ENCODE data around the gene GSG1L.
"Not testable (repeated sequence)": the region's sequence is repeated elsewhere in the genome, so short reads cannot be mapped to it uniquely, and the experiment has no call there.

The GSG1L gene

DNA sequence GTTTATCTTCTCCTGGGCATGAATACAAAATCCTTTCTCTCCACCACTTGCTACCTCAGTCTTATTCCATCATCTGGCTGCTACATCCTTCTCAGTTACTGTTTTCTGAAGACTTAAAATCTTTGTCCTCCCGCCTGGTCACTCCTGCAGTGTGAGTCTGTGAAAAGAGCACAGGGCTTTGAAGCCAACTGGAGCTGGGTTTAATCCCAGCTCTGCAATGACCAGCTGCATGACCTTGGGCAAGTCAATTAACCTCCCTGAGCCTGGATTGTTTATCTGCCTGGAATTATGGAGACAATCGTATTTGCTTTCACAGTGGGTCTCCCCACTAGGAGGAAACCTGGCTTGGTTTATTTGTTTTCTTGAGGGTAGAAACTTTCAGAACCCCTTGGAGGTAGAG is 183.2 kb downstream of the GSG1L start:
- DNase-seq: no peak

DNA sequence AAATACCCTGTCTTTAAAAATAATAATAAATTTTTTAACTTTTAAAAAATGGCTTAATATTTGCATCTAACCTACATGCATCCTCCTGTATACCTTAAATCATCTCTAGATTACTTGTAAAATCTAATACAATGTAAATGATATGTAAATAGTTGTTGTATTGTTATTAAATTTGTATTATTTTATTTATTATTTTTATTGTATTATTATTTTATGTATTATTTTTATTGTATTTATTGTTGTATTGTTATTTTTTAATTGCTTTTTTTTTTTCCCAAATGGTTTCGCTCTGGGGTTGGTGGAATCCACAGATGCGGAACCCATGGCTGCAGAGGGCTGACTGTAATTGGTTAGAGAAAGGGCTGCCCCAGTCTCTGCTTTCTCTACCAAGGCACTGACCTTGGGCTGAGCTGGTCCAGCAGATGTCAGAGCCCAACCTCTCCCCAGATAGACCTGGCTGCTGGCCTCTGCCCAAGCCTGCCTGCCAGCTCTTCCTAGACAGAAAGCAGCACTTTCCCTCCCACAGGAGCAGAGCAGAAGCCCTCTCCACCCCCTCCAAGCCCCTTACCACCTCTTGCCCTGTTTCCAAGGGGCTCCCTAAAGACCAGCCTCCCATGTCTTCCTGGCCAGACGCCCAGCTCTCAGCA is 183.8 kb downstream of the GSG1L start:
- DNase-seq: no peak

DNA sequence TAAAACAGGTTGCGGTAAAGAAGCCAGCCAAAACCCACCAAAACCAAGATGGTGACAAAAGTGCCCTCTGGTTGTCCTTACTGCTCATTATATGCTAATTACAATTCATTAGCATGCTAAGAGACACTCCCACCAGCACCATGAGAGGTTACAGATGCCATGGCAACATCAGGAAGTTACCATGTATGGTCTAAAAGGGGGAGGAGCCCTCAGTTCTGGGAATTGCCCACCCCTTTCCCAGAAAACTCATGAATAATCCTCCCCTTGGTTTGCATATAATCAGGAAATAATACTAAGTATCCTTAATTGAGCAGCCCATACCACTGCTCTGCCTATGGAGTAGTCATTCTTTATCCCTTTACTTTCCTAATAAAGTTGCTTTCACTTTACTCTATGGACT is 190.9 kb downstream of the GSG1L start:
- DNase-seq: not testable (repeated sequence)

DNA sequence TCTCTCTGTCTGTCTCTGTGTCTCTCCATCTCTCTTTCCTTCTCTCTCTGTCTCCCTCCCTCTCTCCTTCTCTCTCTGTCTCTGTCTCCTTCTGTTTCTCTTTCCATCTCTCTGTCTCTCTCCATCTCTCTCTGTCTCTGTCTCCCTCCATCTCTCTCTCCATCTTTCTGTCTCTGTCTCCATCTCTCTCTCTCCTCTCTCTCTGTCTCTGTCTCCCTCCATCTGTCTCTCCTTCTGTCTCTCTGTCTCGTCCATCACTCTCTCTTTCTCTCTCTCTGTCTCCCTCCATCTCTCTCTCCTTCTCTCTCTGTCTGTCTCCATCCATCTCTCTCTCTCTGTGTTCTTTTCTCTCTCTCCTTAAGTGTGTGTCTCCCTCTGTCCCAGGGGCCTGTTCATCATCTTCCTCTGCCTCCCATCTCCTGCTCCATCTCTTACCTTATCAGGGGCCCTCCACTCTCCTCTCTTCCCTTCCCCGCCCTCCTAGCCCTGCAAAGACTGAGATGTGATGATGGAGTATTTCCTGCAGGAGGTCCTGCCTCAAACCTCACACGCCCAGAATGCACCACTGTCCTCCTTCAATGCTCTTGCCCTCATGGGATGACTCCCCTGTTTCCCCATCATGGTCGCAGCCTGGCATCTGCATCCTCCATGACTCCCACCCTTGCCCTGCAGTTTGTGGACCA is 193.3 kb downstream of the GSG1L start:
- DNase-seq: no peak

DNA sequence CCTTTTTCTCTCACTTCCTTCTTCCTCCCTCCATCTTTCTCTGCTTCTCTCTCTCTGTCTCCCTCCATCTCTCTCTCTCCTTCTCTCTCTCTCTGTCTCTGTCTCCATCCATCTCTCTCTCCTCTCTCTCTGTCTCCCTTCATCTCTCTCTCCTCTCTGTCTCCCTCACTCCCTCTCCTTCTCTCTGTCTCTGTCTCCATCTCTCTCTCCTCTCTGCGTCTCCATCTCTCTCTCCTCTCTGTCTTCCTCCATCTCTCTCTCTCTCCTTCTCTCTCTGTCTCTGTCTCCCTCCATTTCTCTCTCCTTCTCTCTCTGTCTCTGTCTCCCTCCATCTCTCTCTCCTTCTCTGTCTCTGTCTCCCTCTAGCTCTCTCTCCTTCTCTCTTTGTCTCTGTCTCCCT is 194.1 kb downstream of the GSG1L start:
- DNase-seq: no peak

DNA sequence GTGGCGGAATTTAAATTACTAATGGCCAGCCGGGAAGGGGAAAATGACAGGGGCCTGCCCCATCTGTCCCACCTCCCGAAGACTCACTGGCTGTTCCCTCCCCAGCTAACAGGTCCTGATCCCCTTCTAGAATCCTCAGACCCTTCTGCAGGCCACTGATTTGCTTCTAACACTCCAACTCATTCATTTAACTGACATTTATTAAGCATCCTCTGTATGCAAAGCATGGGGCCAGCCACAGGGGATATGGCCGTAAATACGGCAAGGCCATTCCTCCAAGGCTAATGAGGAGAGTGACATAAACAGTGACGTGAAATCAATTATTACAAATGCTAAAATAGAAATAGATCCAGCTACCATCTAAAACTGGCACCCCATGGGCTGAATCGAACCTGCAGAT is 195.3 kb downstream of the GSG1L start:
- no peak for DNase-seq

DNA sequence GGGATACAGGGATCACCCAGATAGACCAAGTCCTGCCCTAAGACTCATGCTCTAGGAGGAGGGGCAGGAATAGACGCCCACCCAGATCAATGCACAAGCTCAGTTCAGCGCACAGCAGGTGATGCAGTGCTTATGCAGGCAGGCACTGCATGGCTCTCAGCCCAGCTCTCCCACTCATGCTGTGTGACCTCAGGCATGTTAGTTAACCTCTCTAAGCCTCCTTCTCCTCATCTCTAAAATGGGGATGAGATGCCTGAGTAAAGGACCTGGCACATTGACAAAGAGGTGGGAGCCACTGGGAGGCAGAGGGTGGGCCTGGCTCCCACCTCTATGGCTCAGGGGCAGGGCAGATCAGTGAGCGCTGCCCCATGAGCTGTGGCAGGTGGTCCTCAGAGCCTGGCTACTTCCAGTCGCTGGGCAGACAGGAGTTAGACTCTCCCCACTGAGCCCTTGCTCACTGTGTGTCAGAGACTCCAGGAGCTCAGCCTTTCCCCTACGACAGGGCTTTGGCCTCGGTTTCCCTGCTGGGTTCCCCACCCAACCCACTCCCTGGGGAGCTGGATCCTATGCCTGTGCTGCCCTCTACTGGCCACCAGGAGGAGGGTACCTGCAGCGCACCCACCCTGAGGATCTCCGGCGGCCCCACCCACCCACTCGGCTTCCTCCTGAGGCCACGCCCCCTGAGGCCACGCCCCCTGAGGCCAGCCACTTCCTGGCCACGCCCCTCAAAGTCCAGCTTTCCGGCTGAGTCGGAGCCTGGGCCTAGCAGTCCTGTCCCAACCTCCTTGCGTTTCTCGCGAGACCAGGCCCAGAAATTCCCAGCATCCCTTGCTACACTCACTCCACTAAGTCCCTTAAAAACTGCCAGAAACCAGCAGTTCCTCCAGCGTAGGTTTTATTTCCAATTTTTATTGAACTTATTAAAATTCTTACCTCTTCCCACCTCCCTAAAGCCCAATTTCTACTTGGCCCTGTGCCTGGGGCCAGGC is 196.1 kb downstream of the GSG1L start:
- no peak for DNase-seq

DNA sequence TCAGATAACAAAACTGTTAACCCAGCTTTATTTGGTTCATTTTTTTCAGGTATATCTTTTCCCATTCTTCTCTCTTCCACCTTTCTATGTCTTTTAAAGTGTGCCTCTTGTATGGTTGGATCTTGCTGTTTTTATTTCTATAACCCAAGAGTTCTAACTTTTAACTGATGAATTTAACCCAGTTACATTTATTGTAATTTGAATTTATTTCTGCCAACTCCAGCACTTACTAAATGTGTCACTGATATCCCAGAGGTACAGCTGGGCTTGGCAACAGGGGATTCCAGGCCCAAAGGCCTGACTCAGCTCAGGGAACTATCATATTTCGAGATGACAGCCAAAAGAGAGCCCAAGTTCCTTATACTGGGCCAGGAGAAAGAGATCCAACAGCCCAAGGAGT is 200.1 kb downstream of the GSG1L start:
- DNase-seq: no peak

DNA sequence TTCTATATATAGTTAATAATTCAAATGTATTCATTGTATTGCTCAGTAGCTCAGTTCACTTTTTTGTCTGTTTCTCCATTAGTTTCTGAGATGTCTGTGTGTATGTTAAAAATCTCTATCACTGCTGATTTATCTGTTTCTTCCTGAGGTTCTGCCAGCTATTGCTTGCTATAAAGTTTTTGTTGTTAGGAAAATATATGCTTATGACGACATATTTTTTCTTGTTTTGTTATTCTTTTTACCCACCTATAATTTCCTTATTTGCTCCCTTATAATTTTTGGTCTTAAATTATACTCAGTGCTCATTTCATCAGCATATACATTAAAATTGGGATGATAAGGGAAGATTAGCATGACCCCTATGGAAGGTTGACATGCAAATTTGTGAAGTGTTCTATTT is 200.6 kb downstream of the GSG1L start:
- DNase-seq: no peak

DNA sequence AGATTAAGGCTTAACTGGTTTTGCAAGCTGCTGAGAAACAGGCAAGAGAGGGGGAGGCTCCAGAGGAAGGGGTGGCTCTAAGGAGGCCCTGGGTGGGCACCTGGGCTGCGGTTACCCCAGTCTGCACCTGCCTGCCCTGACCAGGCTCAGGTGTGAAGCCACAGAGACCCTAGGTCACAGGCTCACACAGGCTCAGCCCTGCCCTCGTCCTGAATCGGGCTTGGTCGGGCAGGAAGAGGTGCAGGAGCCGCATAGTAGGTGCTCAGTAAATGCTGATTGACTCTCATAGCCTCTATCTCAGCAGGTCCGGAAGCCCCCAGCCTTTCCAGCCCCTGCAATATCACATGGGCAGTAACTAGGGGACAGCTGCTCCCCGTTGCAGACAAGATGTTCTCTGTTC is 203.4 kb downstream of the GSG1L start:
- DNase-seq: no peak

DNA sequence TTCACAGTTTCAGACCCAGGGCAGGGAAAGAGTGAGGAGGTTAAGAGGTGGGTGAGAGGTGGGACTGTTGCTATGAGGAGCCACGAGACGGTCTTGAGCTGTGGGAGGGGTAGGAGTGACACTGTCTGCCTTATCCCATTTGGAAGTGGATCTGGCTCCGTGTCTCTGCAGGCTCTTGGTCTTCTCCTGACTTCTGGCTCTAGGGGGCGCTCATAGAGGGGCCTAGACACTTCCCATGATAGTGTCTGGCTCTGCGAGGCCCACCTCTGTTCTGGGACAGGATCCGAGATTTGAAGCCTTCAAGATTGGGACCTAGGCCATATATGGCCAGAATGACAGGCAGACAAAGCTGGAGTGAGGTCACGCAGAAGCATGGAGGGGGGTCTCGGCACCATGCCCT is 204.5 kb downstream of the GSG1L start:
- DNase-seq: no peak

DNA sequence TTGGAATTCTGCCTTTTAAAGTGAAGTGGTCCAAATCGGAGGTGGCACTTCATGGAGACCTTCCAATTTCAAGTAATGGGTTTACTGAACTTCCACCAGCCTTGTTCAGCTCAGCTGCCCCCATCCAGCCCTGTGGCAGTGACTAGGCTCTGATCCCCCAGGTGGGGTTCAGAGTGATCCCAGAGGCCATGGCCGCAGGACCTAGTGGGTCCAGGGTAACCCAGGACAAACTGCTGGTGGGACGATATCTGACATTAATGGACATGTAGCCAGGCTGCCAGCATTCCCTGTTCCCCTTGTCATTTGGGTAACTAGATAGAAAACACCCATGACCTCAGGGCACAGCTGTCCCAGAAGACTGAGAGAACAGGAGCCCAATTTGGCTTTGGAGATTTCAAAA is 209.9 kb downstream of the GSG1L start:
- no peak for DNase-seq

DNA sequence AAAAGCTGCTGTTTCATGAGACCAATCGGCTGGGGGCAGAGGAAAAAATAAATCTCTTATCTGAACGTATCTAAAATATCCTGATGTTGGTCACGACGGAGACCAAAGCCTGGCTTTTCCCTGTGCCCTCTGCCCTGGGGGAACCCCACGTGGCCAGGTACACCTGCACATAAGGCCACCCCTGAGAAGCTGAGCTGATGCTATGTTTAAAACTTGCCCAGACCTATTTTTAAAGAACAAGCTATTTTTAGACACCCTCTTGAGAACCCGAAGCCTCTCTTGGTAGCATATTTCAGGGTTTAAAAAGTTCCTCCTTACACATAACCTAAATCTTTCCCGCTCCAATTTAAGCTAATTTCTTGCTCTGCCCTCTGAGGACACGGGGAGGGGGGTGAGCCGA is 210.4 kb downstream of the GSG1L start:
- no peak for DNase-seq

DNA sequence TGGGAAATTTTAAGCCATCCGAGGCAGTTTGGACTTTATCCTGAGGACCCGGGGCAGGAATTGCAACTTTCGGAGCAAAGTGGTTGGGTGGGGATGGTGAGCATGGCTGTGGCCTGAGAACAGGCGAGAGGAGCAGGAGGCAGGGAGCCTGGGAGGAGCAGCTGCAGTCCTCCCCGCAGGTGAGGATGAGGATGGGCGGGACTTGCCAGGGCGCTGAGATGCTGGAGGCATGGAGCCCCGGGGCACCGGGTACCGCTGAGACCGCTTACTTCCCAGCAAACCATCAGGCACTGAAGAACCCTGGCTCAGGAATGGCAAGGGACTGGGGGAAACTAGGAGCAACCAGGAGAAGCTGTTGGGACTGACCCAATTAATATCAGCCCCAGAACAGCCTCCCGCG is 210.8 kb downstream of the GSG1L start:
- DNase-seq: no peak

DNA sequence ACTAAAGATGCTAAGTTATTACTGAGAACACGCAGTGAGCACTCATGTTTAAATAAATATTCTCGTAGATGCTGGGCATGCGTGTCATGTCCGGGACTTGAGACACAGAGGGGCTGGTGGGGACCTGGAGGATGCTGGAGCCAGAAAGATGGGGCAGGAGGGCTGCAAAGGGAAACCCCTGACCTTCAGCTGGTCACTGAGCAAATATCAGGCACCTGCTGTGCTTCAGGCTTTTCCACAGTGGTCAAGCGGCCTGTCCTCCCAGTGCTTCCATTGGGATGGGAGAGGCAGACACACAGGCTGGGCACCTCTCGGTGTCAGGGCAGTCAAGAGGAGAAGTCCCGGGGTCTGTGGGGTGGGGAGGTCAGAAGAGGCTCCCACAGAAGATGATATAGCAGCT is 211.4 kb downstream of the GSG1L start:
- DNase-seq: no peak

DNA sequence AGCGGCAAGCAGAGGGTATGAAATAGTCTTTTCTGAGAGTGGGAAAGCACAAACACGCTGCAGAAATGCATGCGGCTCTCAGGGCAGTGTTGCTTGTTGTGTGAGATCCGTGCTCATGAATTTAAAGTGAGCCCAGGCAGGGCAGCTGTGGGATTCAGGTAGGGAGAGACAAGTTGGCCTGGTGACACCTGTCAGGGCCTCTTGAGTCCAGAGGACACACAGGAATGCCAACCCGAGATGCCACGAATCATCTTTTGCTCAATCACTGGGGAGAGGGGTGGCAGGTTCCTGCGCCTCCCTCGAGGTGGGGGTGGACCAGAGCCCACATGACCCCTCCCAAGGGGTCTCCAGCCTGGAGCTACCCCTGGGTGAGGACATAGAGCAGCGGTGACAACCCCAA is 211.9 kb downstream of the GSG1L start:
- no peak for DNase-seq

DNA sequence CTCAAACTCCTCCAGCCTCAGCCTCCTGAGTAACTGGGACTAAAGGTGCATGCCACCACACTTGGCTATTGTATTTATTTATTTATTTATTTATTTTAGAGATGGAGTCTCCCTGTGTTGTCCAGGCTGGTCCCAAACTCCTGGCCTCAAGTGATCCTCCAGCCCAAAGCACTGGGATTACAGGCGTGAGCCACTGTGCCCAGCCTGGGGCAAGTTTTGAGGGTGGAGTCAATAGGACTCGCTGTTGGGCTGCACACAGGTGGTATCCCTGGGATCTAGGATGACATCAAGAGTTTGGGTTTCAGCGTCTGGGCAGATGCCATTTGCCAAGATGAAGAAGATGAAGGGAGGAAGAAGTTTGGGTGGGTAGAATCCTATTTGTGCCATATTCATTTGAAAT is 213.9 kb downstream of the GSG1L start:
- no peak for DNase-seq

DNA sequence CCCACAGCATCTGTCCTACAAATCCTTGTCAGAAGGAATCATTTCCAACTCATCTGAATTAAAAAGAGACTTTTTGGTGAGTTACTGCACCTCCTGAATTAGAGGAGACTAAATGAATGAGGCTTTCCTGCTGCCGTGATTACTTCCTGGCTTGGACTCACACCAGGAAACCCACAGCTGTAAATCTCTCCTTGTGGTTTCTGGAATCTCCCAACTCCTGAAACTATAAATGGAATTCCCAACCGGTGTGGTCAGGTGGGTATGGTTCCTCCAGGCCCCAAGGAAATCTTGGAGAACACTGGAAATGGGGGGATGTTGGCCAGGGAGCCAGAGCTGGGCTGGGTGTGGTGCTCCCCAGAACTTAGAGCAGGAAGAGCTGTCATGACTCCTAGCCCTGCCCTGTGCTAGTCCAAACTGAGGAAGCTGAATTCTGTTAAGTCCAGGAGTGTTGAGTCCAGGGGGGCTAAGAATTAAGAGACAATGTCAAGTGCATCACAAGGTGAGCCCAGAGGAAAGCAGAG is 216.4 kb downstream of the GSG1L start:
- no peak for DNase-seq

DNA sequence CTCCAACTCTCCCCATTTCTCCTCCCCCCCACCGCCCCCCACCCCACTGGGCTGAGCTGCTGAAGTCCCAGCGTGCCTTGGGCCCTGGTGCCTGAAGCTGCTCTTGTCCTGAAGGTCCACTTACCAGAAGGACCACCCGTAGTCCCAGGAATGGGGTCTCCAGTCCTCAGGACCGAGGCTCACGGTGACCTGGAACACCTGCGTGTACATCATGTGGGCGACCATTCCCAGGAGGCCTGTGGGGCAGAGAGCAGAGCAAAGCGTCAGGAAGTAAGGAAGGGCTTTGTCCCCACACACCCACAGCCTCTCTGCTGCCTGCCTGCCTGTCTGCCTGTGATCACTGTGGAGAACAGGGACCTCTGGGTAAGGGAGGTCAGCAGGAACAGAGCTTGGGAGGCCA is 218.7 kb downstream of the GSG1L start:
- DNase-seq: no peak

DNA sequence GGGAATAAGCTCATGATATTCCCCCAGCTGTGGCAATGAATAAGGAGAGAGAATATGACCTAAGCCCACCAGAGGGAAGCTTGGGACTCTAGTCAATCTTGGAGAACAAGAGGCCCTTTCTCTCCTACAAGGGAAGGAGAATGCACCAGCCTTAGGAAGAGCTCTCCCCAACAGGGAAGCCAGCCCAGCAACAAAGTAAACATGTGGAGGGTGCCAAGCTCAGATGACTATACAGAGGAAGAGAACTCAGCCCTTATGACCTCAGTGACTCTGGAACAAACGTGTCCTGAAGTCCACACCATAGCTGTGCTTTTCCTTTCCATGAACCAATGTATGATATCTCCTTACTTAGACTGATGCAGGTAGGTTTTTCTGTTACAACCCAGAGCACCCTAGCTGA is 219.7 kb downstream of the GSG1L start:
- DNase-seq: no peak

DNA sequence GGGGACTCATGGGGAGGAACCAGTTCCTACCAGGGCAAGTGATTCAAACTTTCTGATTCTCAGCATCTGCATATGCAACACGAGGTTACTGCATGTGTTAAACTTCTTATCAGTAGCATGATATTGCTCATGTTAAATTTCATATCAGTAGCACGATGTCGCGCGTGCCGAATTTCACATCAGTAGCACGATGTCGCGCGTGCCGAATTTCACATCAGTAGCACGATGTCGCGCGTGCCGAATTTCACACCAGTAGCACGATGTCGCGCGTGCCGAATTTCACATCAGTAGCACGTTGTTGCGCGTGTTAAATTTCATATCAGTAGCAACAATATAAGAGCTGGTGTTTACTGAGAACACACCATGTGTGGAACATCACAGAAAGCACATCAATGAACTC is 221.6 kb downstream of the GSG1L start:
- DNase-seq: no peak

DNA sequence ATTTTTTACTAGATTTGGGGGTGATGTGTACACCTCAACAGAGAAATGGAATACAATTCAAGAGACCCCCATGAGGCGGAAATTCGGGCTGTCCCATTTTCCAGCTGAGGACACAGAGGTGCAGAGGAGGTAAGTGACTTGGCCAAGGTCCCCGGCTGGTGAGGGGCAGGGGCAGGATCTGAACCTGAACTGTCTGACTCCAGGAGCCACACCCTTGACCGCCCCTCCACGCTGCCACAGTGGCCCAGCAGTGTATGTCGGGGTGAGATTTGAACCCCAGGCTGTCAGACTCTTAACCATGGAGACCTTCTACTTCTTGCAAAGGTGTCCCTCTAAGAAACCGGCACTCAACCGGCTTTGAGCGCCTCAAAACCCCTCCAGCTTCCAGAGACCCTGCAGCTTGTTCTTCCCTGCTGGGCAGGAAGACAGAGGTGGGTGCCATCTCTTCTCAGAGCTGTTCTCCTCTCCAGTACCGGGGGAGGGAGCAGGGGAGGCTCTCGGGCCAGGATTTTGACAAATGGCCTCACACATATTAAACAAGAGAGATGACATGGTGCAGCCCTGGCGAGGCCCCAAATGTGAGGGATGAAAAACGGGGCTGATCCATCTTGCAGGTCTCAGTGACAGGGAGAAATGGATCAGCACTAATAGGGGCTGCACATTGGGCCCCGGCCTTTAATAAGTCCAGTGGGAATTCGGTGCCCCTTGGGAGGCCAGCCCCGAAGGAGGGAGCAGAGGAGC is 222.3 kb downstream of the GSG1L start:
- DNase-seq: no peak

Data from DMS79 (cell line).